Amniotic stem cell (primary cell): ENCODE results near the gene NEMF.
"Not testable (repeated sequence)": the region's sequence is repeated elsewhere in the genome, so short reads cannot be mapped to it uniquely, and the experiment has no call there.

Experiments
- DNase-seq: peaks from one replicate; lab custom pipeline; 2025; lab: John Stamatoyannopoulos, UW

Gene NEMF

DNA sequence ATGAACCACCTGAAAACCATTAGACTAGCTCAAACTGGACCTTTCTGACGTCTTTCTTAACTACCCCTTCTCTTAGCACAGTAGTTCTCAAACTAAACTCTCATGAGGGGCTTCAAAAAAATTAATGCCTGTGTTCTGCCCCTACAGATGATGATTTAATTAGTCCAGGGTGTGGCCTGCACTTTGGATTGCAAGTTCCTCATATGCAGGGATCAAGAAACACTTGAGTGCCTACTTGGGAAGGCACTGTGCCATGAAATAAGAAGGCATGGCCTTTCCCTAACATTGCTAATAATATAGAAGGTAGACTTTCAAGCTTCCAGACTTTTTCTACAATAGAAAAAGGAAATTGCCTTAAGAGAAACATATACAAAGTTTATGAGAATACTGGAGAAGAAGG, 107.4 kb downstream of the NEMF start:
- DNase-seq: no peak

DNA sequence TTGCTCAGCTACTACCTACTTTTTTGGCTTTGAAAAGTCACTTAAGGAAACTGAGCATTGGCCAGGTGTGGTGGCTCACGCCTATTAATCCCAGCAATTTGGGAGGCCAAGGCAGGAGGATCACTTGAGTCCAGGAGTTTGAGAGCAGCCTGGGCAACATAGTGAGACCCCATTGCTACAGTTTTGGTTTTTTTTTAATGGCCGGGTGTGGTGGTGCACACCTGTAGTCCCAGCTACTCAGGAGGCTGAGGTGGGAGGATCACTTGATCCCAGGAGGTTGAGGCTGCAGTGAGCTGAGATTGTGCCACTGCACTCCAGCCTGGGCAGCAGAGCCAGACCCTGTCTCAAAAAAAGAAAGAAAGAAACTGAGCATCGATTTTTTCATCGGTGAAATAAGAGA, 116.9 kb downstream of the NEMF start:
- not testable (repeated sequence) for DNase-seq

DNA sequence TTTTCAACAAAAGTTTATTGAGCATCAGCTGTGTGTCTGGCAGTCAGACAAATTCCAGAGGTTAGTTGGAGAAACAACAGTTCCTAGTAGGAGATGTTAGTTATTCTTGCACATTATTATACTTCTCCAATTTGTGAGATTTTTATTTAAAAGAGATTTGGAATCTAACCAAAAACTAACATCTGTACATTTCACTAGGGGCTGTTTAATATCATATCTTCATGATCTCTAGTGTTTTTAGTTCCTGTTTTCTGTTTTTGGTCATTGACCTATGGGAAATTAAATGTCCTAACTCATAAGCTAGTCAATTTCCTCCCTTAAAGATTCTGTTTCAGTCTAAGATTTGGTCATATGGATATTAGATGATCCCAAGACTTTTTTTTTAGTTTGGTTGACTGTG, 118.8 kb downstream of the NEMF start:
- no peak for DNase-seq

- DNase-seq: no peak
These were observed 119.7 kb downstream of the NEMF start for GRCh38 chr14:49732896-49733295.
